Mesendoderm (in vitro differentiated cells): ENCODE measurements around the gene CEP19.

ENCODE experiments used
- DNase-seq: peaks from one replicate; pipeline ENCODE4 v3.0.0; 2013
- H2AK5ac ChIP-seq: 2 replicates; pipeline ENCODE4 v1.6.1; 2013; ENCODE audit warnings: low read length, inconsistent platforms
- H2BK120ac ChIP-seq: 2 replicates; pipeline ENCODE4 v1.6.1; 2013; ENCODE audit warnings: low read depth, mild to moderate bottlenecking, low read length, moderate library complexity, mixed read lengths
- H2BK15ac ChIP-seq: replicated peaks from 2 replicates; pipeline ENCODE4 v1.6.1; 2013; ENCODE audit warnings: low read depth, mild to moderate bottlenecking, moderate library complexity
- H2BK5ac ChIP-seq: 2 replicates; pipeline ENCODE4 v1.6.1; 2013; ENCODE audit warnings: low read length, inconsistent platforms
- H3K18ac ChIP-seq: 2 replicates; pipeline ENCODE4 v1.6.1; 2013; ENCODE audit warnings: mild to moderate bottlenecking, low read length, mixed read lengths
- H3K23ac ChIP-seq: one replicate; pipeline ENCODE4 v1.6.1; 2013; ENCODE audit warnings: low read length
- H3K27ac ChIP-seq: 2 replicates; pipeline ENCODE4 v1.5.1; 2013; ENCODE audit warnings: low read depth, mild to moderate bottlenecking, inconsistent platforms, low read length, moderate library complexity
- H3K27me3 ChIP-seq: 2 replicates; pipeline ENCODE4 v1.6.1; 2013; ENCODE audit warnings: low read length, control low read depth, mild to moderate bottlenecking, inconsistent platforms; ENCODE audit not compliant: insufficient read depth, poor library complexity
- H3K36me3 ChIP-seq: 2 replicates; pipeline ENCODE4 v1.6.1; 2013; ENCODE audit warnings: low read length, inconsistent platforms; ENCODE audit not compliant: control insufficient read depth, insufficient read depth
- H3K4ac ChIP-seq: one replicate; pipeline ENCODE4 v1.6.1; 2013; ENCODE audit warnings: low read depth, mild to moderate bottlenecking, low read length, moderate library complexity
- H3K4me1 ChIP-seq: 2 replicates; pipeline ENCODE4 v1.6.1; 2013; ENCODE audit warnings: low read depth, low read length, inconsistent platforms; ENCODE audit not compliant: control insufficient read depth
- H3K4me2 ChIP-seq: 2 replicates; pipeline ENCODE4 v1.6.1; 2013; ENCODE audit warnings: low read length
- H3K4me3 ChIP-seq: 2 replicates; pipeline ENCODE4 v1.5.1; 2013; ENCODE audit warnings: mild to moderate bottlenecking, low read length
- H3K56ac ChIP-seq: one replicate; pipeline ENCODE4 v1.6.1; 2013; ENCODE audit warnings: low read length
- H3K79me1 ChIP-seq: 2 replicates; pipeline ENCODE4 v1.6.1; 2013; ENCODE audit warnings: low read length, inconsistent platforms
- H3K79me2 ChIP-seq: 2 replicates; pipeline ENCODE4 v1.6.1; 2013; ENCODE audit warnings: mild to moderate bottlenecking, low read length; ENCODE audit not compliant: control insufficient read depth, insufficient read depth
- H3K9ac ChIP-seq: 2 replicates; pipeline ENCODE4 v1.6.1; 2013; ENCODE audit warnings: low read length, inconsistent platforms
- H4K5ac ChIP-seq: one replicate; pipeline ENCODE4 v1.6.1; 2013; ENCODE audit warnings: low read length
- H4K8ac ChIP-seq: one replicate; pipeline ENCODE4 v1.6.1; 2013; ENCODE audit warnings: low read depth, mild to moderate bottlenecking, control low read depth, low read length, moderate library complexity
- WGBS: extraction: QIAGEN DNeasy Blood & Tissue Kit; methylation state at CpG from one replicate; pipeline ENCODE4 v1.1.7; 2013; ENCODE audit warnings: low lambda C conversion rate, missing lambda C conversion rate; ENCODE audit not compliant: insufficient coverage; ENCODE audit errors: extremely low coverage; 5-methylcytosine and 5-hydroxymethylcytosine counted together

CEP19 gene

GRCh38 chr3:196691386-196691785, 20.7 kb downstream of the CEP19 start:
- H3K23ac ChIP-seq: no peak overlapping the region

GRCh38 chr3:196689941-196690660, 21.9 kb downstream of the CEP19 start:
- peaks cover 2% of the 10 kb centered on the region for H3K4me1 ChIP-seq
- no peaks in the 10 kb centered on the region for H3K27me3 ChIP-seq
- no CpG with 5 or more reads among the region's 17 CpGs for WGBS
- no peaks in the 10 kb centered on the region for H3K36me3 ChIP-seq
- H3K4me3 ChIP-seq: no peak overlapping the region
- H3K79me1 ChIP-seq: no peaks in the 10 kb centered on the region
- no peak overlapping the region for H3K56ac ChIP-seq
- no peak overlapping the region for H2BK5ac ChIP-seq
- no peak overlapping the region for H2BK120ac ChIP-seq
- no peaks in the 10 kb centered on the region for H3K79me2 ChIP-seq
- no peak overlapping the region for H4K8ac ChIP-seq
- H2BK15ac ChIP-seq: no peak overlapping the region
- H3K23ac ChIP-seq: no peak overlapping the region
- H3K9ac ChIP-seq: no peak overlapping the region
- no peak overlapping the region for H3K27ac ChIP-seq
- no peak overlapping the region for H3K4me2 ChIP-seq
- H3K18ac ChIP-seq: no peak overlapping the region
- DNase-seq: no peak
- H2AK5ac ChIP-seq: no peak overlapping the region
- H3K4ac ChIP-seq: no peak overlapping the region
- no peak overlapping the region for H4K5ac ChIP-seq

More at GRCh38 chr3:196691386-196691785, 20.7 kb downstream of the CEP19 start:
- H3K4me2 ChIP-seq: no peak overlapping the region
- no peak overlapping the region for H2BK5ac ChIP-seq
- no peak overlapping the region for H2BK120ac ChIP-seq
- no peaks in the 10 kb centered on the region for H3K79me1 ChIP-seq
- H3K27me3 ChIP-seq: no peaks in the 10 kb centered on the region
- no peak overlapping the region for H3K56ac ChIP-seq
- no peak overlapping the region for H2AK5ac ChIP-seq
- H3K79me2 ChIP-seq: no peaks in the 10 kb centered on the region
- no CpG with 5 or more reads among the region's 8 CpGs for WGBS
- H3K27ac ChIP-seq: no peak overlapping the region
- H3K4ac ChIP-seq: no peak overlapping the region
- DNase-seq: no peak
- no peak overlapping the region for H3K18ac ChIP-seq
- H4K8ac ChIP-seq: no peak overlapping the region
- no peak overlapping the region for H2BK15ac ChIP-seq
- no peak overlapping the region for H3K4me3 ChIP-seq
- H3K4me1 ChIP-seq: peaks cover 2% of the 10 kb centered on the region
- H4K5ac ChIP-seq: no peak overlapping the region
- no peak overlapping the region for H3K9ac ChIP-seq
- H3K36me3 ChIP-seq: no peaks in the 10 kb centered on the region

- H2BK120ac ChIP-seq: no peak overlapping the region
- H3K4me1 ChIP-seq: peaks cover 2% of the 10 kb centered on the region
- no peak overlapping the region for H2BK15ac ChIP-seq
- no peaks in the 10 kb centered on the region for H3K79me2 ChIP-seq
- H3K23ac ChIP-seq: no peak overlapping the region
- no peak overlapping the region for H3K18ac ChIP-seq
- no peak overlapping the region for H3K9ac ChIP-seq
- H3K56ac ChIP-seq: peak overlapping the region; percentile 34
- no peak for DNase-seq
- no peak overlapping the region for H3K27ac ChIP-seq
- H3K4ac ChIP-seq: no peak overlapping the region
- H3K36me3 ChIP-seq: no peaks in the 10 kb centered on the region
- H3K4me2 ChIP-seq: no peak overlapping the region
- H2AK5ac ChIP-seq: no peak overlapping the region
- no peak overlapping the region for H2BK5ac ChIP-seq
- H3K27me3 ChIP-seq: no peaks in the 10 kb centered on the region
- H4K8ac ChIP-seq: no peak overlapping the region
- H3K4me3 ChIP-seq: no peak overlapping the region
- no CpG with 5 or more reads among the region's 5 CpGs for WGBS
- H3K79me1 ChIP-seq: no peaks in the 10 kb centered on the region
- H4K5ac ChIP-seq: no peak overlapping the region
Measured at GRCh38 chr3:196688349-196688748, 23.7 kb downstream of the CEP19 start.

- Histone ChIP-seq H2AK5ac (no peak overlapping the region), H3K36me3 (no peaks in the 10 kb centered on the region), H3K4ac (no peak overlapping the region), H3K27me3 (no peaks in the 10 kb centered on the region), H4K8ac (no peak overlapping the region), H2BK5ac (no peak overlapping the region), H2BK15ac (no peak overlapping the region), H2BK120ac (no peak overlapping the region), H3K79me2 (no peaks in the 10 kb centered on the region), H3K4me3 (no peak overlapping the region), H3K79me1 (no peaks in the 10 kb centered on the region), H3K9ac (no peak overlapping the region), H3K4me2 (no peak overlapping the region), H3K4me1 (peaks cover 2% of the 10 kb centered on the region), H3K56ac (no peak overlapping the region), H4K5ac (no peak overlapping the region), H3K23ac (no peak overlapping the region), H3K18ac (no peak overlapping the region), H3K27ac (no peak overlapping the region)
- no CpG with 5 or more reads among the region's 2 CpGs for WGBS
- no peak for DNase-seq
Measured at GRCh38 chr3:196686436-196686835, 25.6 kb downstream of the CEP19 start.

GRCh38 chr3:196684548-196685407, 27.3 kb downstream of the CEP19 start:
- no peak overlapping the region for H2BK5ac ChIP-seq
- WGBS: no CpG with 5 or more reads among the region's 24 CpGs
- H3K4me1 ChIP-seq: peaks cover 2% of the 10 kb centered on the region
- H3K23ac ChIP-seq: no peak overlapping the region
- peak overlapping the region; percentile 36 for H3K4ac ChIP-seq
- H2AK5ac ChIP-seq: no peak overlapping the region
- DNase-seq: peak; percentile 49
- no peaks in the 10 kb centered on the region for H3K79me2 ChIP-seq
- H3K79me1 ChIP-seq: no peaks in the 10 kb centered on the region
- no peak overlapping the region for H2BK15ac ChIP-seq
- no peak overlapping the region for H3K18ac ChIP-seq
- H3K56ac ChIP-seq: peak overlapping the region; percentile 44
- H3K27me3 ChIP-seq: no peaks in the 10 kb centered on the region
- no peaks in the 10 kb centered on the region for H3K36me3 ChIP-seq
- no peak overlapping the region for H4K8ac ChIP-seq
- no peak overlapping the region for H3K9ac ChIP-seq
- H2BK120ac ChIP-seq: no peak overlapping the region
- H3K4me3 ChIP-seq: no peak overlapping the region
- no peak overlapping the region for H3K4me2 ChIP-seq
- H4K5ac ChIP-seq: no peak overlapping the region
- no peak overlapping the region for H3K27ac ChIP-seq
